ENCODE data around the gene TULP1.
"Not testable (repeated sequence)": the region's sequence is repeated elsewhere in the genome, so short reads cannot be mapped to it uniquely, and the experiment has no call there.

The TULP1 gene

DNA sequence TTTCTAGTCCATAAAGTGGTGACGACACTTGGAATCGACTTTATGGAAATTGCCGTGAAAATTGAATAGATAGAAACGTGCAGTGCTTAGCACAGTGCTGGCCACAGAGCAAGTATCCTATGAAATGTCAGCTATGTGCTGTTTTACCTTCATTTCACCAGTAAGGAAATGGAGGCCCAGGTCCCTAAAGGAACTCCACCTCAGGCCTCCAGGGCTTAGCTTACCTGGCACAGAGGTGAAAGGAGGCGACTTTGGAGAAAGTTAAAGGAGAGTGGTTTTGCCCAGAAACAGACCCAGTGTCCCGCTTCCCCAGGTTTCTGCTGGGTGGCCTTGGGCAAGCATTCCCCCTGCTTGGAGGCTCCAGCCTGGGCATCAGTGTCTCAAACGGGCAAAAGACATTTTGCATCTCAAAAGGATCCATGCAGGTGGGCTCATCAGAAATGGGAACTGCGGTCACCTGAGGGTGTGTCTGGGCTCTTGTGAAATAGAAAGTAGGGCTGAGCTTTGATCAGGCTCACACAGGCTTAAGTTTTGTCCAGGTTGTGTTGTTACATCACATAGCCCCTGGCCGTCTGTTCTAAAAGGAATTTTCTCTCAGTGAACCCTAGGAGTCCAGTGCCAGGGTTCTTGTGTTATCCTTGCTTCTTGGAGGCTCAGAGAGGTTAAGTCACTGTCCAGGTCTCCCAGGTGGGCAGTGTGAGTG lies 6.8 kb upstream of the TULP1 start:
- DNase-seq = no peak

DNA sequence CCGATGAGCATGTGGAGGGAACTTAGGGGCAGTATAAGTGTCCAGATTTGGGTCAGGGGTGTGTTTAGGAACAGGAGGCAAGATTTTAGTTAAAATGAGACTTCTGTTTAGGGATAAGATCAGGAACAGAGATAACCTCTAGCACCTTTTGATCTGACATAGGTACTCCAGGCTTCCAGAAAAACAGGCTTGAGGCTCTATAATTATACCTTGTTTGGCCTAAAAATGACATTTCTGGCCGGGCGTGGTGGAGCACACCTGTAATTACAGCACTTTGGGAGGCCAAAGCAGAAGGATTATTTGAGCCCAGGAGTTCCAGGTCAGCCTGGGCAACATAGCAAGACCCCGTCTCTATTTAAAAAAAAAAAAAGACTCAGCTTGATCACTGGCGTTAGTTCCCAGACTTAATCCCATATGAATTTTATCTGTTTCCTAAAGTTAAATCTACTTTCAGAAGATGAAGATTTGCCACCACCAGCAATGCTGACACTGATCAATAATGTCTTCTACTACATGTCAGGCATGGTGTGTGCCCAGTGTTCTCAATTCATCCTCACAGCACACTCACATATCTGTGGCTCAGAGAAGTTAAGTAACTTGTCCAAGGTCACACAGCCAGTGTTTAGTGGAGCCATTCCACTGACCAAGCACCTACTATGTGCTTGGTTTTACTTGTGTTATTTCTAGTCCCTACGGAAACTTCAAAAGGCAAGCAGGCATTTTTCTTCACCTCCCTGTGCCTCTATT lies 6.0 kb upstream of the TULP1 start:
- no peak for DNase-seq

DNA sequence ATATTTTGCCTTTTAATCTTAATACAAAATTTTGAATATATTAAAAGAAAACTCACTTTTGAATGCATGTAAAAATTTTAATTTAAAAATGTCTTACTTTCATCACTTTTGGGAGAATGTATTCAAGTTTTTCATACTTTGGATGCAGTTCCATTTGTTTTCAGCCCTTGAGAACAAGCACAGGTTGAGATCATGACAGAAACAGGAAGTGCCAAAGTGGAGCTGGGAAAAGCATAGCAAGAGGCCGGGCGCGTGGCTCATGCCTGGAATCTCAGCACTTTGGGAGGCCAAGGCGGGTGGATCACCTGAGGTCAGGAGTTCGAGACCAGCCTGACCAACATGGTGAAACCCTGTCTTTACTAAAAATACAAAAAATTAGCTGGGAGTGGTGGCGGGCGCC lies 5.3 kb upstream of the TULP1 start:
- DNase-seq = not testable (repeated sequence)

DNA sequence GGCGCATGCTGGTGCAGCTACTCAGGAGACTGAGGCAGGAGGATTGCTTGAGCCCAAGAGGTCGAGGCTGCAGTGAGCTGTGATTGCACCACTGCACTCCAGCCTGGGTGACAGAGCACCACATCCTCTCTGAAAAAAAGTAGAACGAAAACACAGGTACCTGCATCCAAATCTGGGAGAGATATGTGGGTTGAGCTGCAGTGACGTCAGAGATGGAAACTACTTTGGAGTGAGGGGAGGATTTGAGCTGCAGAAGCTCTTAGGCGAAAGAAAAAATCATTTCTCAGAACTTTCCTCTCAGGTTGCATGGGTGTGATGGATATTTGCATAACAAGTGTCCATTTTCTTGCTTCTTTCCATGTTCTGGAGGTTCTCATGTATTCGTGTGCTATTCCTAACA lies 4.0 kb upstream of the TULP1 start:
- no peak for DNase-seq

DNA sequence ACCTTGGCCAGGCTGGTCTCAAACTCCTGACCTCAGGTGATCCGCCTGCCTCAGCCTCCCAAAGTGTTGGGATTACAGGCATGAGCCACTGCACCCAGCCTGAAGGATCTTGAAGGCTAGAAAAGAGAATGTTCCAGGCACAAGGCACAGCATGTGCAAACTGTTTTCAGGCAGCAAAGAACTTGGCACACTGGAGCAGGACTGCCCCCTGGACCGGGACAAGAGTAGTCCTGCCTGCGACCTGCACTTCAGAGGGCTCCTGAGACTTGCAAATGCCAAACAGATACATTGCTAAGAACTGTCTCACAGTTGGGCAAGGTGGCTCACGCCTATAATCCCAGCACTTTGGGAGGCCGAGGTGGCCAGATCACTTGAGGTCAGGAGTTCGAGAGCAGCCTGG lies 3.2 kb upstream of the TULP1 start:
- DNase-seq = not testable (repeated sequence)

DNA sequence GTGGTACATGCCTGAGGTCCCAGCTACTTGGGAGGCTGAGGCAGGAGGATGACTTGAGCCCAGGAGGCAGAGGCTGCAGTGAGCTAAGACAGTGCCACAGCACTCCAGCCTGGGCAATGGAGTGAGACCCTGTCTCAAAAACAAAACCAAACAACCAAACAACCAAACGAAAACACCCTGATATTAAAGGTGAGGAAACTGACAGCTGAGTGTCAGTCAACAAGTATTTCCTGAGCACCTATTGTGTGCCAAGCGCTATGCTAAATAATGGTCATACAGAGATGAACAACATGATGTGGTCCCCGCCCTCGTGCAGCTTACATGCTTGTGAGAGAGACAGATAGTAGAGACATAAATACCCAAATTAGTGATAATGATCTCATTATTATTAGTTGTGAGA lies 1.9 kb upstream of the TULP1 start:
- no peak for DNase-seq

DNA sequence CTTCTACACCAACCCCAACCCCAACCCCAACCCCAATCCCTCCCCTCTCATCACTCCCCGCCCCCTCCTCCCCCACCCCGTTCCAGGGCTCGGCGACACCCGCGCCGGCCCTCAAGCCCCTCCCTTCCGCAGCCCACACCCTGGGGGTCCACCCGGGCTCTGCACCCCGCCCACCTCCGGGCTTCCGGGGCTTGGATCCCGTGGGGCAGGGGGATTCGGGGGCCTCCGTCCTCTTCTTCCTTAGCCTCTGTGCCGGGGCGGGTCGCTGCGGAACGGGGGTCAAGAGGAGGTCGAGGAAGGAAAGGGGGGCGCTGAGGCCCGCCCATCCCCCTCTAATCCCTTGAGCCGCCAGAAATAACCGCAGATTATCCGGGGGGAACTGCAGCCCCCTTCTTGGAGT lies 690 bp downstream of the TULP1 start:
- DNase-seq = no peak

DNA sequence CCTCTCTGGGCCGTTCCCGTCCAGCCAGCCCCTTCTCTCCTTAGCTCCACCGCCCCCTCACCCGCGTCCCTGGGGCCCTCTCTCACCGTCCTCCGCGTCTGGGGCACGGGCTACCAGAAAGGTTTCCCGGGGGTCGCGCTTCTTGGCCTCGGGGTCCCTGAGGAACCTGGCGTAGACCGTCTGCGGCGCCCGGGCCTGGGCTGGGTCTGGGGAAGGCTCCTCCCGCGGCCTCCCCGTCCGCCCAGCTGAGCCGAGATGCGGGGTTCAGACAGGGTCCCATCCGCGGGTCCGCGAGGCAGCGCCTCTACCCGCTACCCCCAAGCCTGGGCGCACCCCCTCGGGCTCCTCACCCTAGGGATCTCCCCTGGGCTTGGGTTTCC lies 1.1 kb downstream of the TULP1 start:
- no peak for DNase-seq

DNA sequence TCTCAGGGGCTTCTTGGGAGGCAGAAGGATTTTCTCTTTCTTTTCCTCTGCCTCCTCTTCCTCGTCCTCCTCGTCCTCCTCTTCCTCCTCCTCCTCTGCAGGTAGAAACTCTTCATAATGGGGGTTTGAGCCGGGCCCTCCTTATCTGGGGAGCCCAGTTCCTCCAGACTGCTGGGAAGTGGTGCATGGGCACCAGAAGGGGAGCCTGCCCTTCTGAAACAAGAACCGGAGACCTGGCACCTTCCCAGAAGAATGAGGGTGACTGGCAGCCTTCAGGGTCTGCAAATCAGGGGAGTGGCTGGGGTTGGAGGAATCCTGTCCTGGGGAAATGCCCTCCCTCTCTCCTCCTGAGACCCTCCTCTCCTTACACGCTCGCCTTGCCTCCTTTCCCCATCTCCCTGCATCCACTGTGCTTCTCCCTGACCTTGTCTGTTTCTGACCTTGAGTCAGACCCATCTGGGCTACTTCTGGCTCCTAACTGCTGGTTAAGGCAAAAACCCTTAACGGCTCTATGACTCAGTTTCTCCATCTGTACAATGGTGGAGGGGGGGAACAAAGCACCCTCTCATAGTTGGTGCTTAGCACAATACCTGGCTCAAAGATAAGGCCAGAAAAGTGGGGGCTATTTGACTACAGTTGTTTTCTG lies 1.7 kb downstream of the TULP1 start:
- no peak for DNase-seq

DNA sequence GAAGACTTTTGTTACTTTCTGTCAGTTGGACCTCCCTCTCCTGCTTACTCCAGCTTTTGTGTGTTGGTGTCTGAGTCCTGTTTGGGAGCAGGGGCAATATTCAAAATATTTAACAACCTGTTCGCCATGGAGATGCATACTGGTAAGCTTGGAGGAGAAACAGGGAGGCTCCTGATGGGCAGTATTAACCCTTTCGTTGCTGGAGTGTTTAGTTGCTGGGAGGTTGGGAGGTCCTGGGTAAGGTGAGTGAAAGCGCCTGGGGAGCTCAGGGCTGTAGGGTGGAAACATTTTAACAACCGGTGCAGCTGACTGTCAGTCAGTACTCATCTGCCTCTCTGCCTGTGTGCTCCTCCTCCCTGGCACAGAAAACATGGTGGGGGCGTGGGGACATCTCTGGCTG lies 4.2 kb downstream of the TULP1 start:
- DNase-seq = no peak

DNA sequence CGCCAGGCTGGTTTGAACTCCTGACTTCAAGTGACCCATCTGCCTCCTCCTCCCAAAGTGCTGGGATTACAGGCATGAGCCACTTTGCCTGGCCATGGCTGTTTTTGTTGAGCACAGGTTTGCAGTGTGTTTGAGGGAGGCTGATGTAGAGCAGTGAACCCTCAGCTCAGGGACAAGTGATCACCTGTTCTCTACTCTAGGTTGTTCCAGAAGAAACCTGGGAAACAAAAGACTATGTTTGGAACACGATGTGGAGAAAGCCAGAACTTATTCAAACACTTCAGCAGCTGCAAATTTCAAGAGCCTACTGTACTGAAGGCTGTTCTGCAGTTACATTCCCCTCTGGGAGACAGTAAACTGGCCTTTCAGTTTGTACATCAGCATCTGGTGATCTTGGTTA lies 4.7 kb downstream of the TULP1 start:
- DNase-seq = no peak

DNA sequence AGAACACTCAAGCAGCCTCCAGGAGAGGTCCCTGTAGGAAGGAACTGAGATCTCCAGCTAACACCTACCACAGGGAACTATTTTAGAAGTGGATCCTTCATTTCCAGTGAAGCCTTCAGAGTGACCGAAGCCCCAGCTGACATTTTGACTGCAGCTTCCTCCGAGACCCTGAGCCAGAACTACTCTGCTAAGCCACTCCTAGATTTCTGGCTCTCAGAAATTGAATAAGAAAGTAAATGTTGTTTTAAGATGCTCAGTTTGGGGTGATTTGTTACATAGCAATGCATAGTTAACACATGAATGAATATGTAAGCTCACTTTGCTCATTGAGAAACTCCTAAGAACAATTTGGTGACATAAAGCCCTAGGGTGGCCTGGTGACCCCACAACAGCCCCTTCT lies 5.5 kb downstream of the TULP1 start:
- no peak for DNase-seq

DNA sequence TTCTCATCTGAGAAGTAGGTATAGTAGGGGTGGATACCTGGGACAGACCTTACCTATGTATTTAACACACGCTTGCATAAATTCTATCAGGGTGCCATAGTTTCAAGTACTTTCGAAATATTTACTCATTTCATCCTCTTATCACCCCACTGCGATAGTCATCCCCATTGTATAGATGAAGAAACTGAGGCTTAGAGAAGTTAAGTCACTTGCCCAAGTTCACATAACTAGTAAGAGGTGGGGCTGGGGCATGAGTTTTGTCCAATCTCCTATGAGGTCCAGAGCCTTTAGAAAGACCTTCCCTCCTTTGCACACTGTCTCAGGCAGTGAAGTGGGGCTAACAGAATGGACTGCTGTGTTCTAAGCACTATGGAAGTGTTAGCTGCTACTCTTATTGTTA lies 6.2 kb downstream of the TULP1 start:
- no peak for DNase-seq

DNA sequence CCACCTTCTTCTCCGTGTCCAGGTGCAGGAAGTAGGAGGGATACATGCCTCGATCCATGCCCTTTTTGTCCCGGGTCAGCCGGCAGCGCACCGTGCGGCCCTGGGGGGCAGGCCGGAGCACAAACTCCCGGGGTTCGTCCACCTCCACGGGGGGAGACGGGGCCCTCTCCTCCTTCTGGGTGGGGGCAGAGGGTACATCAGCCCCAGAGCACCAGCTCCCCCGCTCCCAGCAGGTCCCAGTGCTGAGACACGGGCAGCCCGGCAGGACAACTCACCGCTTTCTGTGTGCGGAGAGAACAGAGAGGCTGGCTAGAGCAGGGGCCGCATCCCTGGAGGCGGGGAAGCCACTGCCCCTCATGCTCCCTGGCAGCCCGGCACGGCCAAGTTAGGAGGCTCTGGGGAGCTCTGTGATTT lies 6.7 kb downstream of the TULP1 start:
- DNase-seq = no peak

DNA sequence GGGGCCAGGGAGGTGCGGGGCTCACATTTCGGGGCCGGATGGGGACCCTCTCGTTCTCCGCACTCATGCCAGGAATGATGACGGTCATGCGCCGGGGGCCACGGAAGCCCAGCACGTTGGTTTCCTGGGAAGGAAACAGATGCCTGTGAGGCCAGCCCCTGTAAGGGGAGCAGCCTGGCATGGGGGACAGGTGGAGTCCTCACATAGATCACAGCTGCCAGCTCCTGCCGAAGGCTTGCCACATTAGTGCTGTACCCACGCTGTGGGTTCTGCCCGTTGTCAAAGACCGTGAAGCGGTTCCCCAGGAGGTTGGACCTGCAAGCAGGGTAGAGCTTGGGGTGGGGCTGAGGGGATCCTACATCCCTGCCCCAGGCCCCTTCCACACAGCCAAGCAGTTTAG lies 9.2 kb downstream of the TULP1 start:
- DNase-seq = no peak

DNA sequence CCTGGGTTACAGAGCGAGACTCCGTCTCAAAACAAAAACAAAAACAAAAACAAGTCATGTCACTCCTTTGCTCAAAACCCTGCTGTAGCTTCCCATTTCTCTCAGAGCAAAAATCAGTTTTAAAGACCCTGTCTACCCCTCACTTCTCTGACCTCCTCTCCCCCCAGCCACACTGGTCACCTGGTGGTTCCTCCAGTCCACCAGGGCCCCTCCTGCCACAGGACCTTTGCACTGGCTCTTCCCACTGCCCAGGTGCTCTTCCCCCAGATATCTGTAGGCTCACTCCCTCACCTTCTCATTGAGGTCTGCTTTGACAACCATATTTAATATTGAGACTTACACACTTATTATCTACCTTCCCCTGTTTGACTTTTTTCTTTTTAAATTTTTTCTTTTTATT lies 10.9 kb downstream of the TULP1 start:
- no peak for DNase-seq

DNA sequence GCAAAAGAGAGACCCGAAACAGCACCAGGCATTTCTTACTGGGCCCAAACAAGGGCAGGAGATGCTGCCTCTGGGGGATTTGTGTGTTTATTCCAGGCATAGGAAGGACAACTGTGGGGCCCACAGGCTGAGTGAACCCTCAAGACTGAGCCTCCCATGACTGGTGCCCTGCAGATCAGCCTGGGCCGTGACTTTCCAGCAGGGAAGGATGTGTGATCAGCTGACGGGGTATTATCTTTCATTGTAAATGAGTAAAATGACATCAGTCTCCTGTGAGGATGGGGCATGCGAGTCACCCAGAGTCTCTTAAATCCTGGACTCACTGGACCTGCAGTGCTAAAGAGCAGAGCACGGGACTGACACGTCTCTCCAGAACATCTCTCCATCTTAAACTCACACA lies 11.9 kb downstream of the TULP1 start:
- DNase-seq = no peak

DNA sequence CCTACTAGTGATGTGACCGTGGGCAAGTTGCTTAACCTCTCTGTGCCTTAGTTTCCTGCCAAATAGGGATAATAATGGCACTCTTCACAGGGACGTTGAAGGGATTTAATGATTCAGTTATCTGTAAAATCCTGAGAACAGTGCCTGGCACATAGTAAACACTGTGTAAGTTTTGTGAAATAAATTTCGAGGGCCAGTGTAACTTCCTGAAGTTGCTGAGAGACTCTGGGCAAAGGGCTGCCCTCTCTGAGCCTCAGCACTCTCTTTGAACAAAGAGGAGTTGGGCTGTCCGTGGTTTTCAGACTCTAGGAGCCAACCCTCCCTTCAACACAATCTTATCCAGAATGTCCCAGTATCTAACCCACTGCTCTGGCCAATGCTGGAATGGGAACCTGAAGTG lies 13.3 kb downstream of the TULP1 start:
- no peak for DNase-seq

DNA sequence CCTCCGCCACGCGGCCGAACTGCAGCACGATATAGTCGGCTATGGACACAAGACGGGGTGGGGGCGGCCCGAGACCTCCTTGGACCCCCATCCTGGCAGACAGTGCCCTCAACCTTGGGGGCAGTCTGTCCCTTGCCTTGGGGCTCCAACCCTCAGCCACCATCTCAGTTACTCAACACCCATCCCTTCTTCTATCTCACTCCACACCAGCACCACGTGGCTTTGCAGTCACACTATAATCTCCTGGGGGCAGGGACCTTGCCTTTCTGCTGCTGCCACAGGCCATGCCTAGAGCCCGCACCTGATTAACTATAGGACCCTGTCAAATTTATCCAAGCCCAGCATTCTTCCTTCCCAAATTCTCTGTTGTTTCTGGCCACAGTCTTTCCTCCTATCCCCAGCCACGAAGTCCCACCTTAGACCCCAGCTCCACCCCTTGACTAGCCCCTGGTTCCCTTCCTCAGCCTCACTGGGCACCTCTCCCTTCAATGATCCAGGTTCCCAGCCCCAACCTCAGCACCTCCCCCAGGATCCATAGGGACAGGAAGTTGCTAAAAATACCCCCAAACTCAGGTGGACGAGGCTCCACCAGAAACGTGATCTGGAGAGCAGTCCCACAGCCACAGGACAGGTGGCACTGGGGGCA lies 14.2 kb downstream of the TULP1 start:
- no peak for DNase-seq

DNA sequence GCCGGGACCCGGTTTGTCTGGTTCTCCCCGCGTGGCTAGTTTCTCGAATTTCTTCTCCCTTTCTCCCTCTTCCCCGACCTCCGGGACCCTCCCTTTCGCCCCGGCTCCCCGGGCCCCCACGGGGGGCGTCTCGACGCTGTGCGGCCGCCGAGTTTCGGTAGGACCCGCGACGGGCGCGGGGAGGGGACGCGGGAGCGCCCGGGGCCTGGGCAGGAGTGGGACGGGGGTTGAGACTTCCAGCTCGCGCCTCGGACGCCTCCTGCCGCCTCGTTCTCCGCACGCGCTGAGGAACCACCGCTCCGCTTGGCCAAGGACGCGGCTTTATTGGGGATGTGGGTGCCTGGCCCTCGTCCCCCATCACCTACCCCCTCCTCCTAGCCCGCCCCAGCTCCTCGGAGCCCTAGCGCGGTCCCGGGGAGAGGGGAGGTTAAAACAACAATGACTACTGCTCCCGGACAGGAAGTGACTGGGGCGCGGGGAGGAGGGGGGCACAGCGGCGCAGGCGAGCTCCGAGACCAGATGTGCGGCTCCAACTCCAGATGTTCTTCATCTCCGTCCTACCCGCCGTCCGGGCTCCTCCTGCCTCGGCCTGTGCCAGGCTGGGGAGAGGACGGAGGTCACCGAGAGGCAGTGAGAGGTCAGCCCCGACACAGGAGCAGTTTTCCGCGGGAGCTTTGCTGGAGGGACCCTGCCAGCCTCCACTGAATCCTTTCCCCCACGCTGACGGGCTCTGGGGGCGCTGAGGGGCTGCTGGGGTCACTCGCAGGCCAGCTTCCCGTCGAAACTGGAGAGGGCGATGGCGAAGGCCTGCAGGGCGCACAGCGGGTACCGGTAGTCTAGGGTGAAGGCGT lies 14.9 kb downstream of the TULP1 start:
- no peak for DNase-seq

DNA sequence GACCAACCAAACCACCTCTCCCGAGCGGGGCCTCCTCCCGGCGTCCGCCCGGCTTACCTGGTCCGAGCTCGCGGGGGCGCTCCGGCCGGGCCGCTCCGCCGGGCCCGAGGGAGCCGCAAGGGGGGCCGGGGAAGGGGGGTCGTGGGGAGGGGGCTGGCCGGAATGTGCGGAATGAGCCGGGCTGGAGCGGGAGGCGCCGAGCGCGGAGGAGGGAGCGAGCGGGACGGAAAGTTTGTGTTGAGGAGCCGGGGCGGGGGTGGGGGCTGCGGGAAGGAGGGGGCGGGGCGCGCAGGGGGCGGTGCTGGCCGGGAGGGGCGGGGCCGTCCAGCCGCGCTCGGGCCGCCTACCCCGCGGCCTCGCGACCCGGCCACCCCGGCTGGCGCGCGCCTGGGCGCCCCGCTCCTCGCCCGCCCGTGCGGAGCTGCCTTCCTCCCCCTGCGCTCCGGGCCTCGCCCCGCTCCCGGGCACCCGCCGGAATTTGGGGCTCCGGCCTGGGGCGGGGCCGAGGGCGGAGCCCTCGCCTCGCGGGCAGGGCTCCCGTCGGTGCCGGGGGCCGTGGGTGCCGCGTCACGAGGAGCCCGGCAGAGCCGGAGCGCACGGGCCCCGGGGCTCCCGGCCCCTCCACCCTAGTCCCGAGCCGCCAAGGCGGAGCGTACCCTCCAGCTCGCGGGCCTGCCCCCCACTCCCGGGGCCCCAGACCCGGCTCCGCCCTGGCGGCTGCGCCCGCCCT lies 15.7 kb downstream of the TULP1 start, which contains the start of gene TEAD3:
TEAD3 (minus strand) TSS at position 239 of the 730 bp plus-strand sequence.
- DNase-seq = no peak

All from GDM1 (cell line).